ENCODE results near the gene FBXO39.

- no peak for TF ChIP-seq CTCF (conservative IDR thresholded peaks at IDR 0.05; ENCODE audit: low read length)
- TF ChIP-seq EZH2phosphoT487 (IDR thresholded peaks at IDR 0.05; ENCODE audit: borderline replicate concordance) = no peak
These were observed 39.8 kb downstream of the FBXO39 start for GRCh38 chr17:6815775-6816174.
